NT2/D1 (cell line): Measurements from ENCODE around the gene MAP2K5.

Experiments used
- SUZ12 ChIP-seq: IDR thresholded peaks from 2 replicates; pipeline ENCODE4 v1.6.1; 2011; ENCODE audit not compliant: insufficient read length, insufficient read depth; ENCODE audit errors: extremely low read depth
- YY1 ChIP-seq: IDR thresholded peaks from 2 replicates; pipeline ENCODE4 v1.6.1; 2011; ENCODE audit not compliant: insufficient read length, insufficient read depth
- ZNF274 ChIP-seq: IDR thresholded peaks from 2 replicates; pipeline ENCODE4 v1.6.1; 2011; ENCODE audit warnings: mild to moderate bottlenecking, low read depth, low read length

- TF ChIP-seq ZNF274 = no peak
- TF ChIP-seq YY1 = no peak
- TF ChIP-seq SUZ12 = no peak
Measured at GRCh38 chr15:67818464-67818863, 276.0 kb downstream of the MAP2K5 start.
